HG02981 (cell line): ENCODE results near the gene DTNBP1.

Experiments used
- ATAC-seq: cut with Tn5 transposase; IDR thresholded peaks from one replicate; pipeline ENCODE4 v1.9.1; 2021; ENCODE audit warnings: mild to moderate bottlenecking, moderate library complexity; ENCODE audit not compliant: unreplicated experiment

Gene DTNBP1

DNA sequence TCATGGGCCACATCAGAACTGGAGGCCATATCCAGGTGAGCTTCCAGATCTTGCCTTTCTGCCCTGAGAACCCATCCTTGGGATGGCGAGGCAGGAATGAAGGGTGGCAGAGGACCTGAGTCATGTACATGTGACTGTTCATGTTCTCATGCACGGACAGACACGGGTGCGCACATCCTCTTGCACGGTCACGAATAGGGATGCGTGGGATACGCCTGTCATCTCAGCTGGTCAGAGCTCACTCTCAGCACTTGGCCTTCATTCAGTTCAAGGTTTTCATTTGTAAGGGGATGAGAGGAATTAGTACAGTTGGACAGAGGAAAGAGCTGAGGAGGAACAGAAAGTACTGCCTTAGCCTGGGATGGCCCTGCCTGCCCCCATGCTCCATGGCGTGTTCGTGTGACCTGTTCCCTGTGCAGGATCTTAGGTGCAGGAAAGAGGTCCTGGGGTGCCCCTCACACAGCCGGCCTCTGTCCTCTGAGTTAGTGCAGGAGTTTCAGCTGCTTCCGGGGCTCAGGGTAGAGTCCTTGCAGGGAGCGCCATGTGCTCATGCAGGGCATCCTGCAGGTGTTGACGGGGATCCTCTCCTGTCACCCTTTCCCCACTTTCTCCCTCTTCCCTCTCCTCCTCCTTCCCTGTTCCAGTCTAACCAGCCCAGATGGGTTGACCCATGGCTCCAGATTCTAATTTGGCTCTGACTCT is 173.4 kb downstream of the DTNBP1 start:
- ATAC-seq, result no peak

DNA sequence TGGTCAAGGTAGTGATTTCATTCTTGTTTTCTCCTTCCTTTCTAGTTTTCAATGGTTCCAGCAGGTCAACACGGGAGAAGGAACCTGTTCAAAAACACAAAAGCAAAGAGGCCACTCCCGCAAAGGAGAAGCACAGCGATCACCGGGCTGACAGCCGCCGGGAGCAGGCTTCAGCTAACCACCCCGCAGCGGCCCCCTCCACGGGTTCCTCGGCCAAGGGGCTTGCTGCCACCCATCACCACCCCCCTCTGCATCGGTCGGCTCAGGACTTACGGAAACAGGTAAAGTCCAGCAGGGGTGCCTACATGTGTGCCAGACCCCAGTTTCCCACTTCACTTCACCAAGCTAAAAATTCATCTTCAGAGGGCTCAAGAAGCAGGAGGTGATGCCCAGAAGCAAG is 175.6 kb downstream of the DTNBP1 start:
- ATAC-seq, result no peak

DNA sequence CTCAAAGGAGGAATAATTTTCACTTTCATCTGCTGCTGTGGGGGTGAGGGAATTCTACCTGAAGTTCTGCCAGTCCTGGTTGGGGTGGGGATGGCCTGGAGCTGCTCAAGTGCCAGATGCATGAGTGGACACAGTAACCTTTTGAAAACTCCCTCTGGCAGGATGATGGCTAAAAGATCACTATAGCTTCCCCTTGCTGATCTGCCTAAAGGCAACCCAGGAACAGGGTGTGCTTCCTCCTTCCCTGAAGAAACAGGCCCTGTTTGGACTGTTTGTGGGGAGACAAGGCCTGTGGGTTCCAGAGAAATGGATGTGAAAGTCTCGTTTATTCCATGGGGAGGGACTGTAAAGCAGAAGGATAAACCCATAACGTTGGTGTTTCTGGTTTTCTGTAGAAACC is 176.9 kb downstream of the DTNBP1 start:
- ATAC-seq, result no peak

DNA sequence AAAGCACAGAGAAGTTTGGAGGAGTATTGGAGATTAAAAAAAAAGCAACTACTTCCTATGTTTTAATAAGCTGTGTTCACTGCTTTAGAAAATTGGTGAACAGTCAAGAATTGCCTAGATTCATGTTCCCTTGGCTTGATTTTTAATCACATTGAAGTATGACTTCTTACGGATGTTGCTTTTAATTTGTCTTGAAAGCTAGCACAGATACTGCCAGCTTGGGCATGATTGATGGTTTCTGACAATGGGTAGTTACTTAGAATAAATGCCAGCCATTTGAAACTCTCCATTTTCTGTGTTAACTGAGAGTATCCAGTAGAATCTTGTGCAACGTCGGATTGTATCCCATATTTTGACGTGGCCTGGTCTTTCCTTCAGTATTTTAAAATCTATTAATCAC is 178.0 kb downstream of the DTNBP1 start:
- ATAC-seq, result no peak

DNA sequence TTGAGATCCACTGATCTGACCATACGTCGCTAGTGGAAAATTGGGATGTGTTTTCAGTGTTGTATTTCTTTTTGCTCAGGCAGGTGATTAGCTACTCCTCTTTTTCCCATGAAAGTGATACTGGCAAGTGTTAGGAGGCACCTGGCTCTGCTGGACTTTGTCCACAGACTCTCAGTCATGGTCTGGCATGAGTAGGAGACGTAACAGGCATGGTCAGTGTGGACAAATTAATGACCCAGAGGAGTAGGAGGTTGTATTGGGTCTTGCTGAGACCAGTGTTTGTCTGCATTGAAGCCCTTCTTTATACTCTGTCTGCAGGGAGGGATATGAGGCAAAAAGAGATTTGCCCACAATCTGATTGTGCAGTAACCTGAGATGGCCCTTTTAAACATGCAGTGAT is 178.7 kb downstream of the DTNBP1 start:
- ATAC-seq, result no peak

DNA sequence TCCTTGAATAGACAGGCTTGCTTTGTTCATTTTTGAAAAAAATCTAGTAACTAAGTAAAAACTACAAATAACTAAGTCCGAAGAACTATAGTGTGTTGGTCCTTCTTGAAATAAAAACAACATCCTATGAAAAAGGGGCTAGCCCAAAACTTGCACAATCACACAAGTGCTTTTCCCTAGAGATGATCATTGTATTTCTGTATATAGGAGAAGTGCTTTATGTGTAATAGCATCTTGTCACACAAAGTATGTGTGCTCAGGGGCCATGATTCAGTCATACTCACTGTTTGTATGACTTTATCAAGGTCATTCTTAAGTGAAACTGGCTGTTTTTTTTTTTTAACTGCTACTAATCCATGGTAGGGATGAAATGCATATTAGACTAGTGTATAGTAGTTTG is 179.8 kb downstream of the DTNBP1 start:
- no peak for ATAC-seq

DNA sequence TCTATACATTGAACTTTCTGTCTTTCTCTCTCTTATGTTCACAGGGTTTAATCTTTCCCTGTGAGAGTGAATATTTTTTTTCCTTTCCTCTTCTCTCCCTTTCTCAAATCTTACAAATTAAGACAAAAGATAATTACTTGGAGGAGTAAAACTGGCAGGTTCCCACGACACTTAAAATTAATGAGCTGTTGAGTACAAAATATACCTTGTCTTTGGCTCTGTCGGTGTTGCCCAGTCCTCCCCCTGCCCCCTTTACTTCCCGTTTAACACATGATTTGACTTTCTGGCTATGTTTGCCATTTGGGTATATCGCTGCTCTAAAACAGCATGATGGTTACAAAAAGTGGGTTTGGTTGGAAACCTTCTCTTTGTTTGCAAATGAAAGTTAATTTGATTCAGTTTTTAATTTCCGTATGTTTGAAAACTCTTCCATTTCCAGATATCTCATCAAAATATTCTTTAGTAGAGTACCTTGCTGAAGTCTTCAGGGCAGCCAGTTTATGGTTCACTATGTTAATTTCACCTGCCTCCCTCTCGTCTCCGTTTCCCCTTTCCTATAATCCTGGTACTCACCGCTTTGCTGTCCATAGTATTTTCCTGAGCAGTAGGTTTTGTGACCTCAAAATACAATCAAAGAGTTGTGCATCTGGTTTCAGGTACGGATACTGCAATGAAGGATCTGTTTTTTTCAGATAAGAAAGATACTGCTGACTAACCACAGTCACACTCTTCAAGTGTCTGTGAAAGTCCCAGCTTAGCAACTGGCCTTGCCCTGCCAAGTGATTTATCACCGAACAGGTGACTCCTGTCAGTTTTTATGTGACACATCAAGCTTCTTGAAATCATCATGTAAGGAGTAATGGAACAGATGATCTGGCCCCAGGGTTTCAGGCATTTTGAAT is 181.2 kb downstream of the DTNBP1 start:
- ATAC-seq, result no peak

DNA sequence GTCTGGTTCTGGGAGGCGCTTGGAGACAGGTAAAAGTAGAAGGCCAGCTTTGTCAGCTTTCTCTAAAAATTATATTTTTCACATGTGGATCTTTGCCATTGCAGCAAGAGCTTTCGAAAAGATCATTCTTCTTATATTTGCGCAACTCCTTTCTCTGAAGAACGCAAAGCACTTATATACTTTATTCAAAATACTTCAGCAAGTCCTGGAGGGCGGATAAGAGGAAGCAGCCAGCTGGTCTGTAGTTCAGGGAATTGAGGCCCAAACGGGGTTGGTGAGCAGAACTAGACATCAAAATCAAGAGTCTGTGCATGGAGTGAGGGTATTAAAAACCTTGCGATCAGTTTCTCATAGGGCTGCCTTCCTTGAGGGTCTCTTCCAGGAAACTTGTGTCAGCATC is 182.3 kb downstream of the DTNBP1 start:
- no peak for ATAC-seq

DNA sequence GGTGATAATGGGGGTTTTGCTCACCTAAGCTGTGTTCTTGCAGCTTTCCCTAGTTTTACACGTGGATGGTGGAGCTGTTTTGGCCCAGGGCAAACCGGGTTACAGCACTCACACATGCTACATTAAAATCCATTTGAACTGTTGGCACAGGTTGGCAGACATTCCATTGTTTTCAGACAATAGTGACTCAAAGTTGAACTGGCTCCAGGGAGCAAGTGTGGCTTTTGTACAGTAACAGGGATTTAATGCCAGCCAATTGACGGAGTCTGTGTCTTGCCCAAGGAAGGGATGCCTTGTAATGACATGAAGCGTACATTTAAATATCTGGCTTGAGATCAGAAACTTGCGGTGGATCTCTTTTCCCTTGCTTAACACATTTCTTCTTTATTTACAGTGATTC is 183.1 kb downstream of the DTNBP1 start:
- no peak for ATAC-seq

DNA sequence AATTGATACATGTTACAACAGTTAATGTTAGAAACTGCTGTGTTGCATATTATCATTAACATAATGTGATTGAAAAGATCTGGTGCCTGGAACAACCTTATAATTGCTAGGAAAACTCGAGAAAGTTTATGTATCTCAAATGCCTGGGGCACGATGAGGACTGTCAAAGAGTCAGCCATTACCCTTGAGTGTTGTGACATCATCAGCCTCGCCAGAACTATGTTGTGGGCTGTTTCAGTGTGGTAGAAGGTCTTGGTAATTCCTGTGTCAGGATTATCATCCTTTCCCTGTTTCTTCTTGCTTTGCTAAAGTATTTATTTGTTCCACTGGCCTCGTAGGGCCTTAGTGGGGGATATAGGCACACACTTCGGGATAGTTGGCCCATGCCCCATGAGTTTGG is 185.1 kb downstream of the DTNBP1 start:
- ATAC-seq, result no peak

DNA sequence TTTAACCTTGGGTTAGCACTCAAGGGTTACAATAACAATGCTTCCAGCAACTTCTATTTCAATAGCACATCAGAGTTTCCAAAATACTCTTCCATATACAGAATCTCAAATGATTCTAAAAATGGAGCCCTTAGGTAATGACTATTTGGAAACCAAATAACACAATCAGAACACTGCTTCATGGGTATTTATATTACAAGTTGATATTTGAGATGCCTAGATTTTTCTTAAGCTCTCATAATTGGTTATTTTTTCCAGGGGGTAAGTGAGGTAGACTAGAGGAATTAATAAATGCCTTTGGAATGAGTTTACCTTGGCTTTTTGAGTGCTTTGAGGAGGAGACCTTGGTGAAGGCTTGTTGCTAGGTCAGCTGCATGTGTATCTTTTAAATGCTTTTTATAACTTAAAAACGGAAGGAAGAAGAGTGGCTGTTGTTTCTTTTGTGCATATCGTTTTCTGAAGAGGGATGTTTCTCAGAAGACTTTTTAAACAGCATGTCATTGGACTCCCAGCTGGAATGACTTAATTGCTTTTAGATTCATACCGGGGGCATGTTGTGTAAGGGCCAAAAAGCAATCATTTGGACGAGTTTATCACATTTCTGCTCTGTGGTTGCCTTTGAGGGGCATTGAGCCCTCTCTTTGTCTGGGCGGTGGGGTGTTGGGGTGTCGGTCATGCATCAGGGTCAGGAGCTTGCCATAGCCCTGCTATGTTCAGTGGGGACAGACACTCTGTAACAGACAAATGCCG is 186.0 kb downstream of the DTNBP1 start:
- ATAC-seq, result no peak

DNA sequence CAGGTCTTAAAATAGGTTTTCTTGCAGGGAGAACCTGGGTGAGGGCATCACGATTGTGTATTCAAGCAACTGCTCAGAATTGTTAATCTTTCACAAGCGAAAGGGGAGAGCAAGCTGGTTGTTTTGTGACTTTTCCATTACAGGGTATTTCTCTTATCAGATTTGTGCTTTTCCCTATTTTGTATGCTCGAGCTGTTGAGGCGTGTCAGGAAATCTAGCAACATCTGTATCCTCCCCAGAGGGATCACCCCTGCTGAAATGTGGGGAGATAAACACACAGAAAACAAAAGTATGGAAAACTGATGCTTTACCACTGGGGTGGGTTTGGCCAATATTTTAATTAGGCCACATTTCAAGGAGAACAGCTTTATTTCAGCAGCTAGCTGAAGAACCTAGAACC is 187.0 kb downstream of the DTNBP1 start:
- no peak for ATAC-seq

DNA sequence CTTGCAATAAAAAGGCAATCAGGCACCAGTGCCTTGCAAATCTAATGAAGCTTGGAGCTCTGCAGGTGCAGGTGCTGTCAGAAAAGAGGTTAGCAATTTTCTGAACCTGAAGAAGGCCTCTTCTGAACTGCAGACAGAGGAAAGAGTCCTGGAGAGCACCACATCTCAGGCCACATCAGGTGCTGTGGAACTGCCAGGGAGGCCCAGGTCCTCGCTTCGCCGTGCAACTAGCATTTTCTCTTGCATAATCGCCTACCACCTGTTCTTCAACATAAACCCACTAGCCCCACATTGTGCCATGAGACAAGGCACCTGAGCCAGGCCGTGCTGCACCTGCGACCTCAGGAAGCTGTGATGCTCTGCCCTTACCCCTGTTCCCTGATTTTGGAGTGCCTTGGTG is 187.6 kb downstream of the DTNBP1 start:
- ATAC-seq, result no peak

DNA sequence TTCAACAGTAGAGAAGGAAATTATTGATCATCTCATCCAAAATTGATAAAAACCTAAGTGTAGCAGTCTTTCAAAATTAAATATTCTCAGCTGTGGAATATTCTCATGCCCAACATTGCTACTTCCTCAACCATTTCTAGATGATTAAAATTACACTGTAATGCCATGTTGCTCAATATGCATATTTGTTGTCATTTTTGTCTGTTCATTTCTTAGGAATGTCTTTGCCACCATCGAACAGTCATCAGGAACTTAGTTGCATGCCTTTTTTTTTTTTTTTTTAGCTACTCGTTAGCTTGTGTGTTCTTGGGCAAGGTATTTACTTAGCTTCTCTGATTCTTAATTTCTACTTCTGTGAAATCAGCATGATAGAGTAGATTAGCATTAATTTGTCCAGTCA is 188.6 kb downstream of the DTNBP1 start:
- no peak for ATAC-seq

DNA sequence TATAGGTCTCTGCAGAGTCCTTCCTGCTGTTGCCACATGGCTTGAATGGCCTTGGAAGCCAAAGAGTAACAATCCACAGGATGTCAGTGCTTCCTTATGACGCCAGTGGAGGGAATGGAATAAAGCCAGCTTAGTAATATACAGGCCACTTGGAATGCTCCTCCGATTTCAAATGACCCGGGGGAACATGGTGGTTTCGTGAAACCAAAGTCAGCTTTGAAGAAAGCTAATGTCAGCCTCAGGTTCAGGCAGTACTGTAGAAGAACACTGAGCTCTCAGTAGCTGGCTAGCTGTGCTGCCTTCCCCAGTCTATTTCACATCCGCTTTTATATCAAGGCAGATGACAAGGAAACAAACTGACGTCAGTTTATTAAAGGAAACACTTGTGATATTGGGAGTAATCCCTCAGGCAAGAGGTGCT is 189.1 kb downstream of the DTNBP1 start:
- ATAC-seq, result no peak

DNA sequence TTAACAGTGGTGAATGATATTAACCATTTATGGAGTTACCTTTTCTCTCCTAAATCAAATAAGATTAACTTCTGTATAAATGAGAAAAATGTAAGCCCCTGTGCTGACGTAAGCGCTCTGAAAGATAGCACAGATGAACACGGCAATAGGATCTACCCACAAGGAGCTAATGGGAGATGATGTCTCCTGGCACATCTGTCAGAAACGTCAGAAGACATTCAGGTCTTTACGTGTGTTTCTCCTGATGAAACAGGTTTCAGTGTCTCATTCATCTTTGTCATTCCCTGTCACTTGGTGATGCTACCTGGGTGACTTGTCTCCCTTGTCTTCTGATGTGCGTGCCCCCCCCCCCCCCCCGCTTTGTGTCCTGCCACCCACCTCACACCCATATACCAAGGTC is 189.7 kb downstream of the DTNBP1 start:
- no peak for ATAC-seq
